PFSK-1 (cell line): ENCODE results near the gene OR5D18.

Experiments used
- FOXP2 ChIP-seq: optimal IDR thresholded peaks from 2 replicates; pipeline ENCODE3; 2011; ENCODE audit warnings: borderline replicate concordance, control low read depth, inconsistent platforms; ENCODE audit not compliant: insufficient read depth; ENCODE audit errors: extremely low read length, extremely low read depth
- POLR2AphosphoS5 ChIP-seq: IDR thresholded peaks from 2 replicates; pipeline ENCODE4 v1.6.1; 2012; ENCODE audit warnings: low read depth, mild to moderate bottlenecking, control low read depth, low read length, moderate library complexity
- SIN3A ChIP-seq: IDR thresholded peaks from 2 replicates; pipeline ENCODE4 v1.6.1; 2012; ENCODE audit warnings: mild to moderate bottlenecking, low read length, moderate library complexity, borderline replicate concordance; ENCODE audit not compliant: insufficient read depth
- TAF1 ChIP-seq: IDR thresholded peaks from 2 replicates; pipeline ENCODE4 v1.6.1; 2012; ENCODE audit warnings: low read length, control low read depth, borderline replicate concordance; ENCODE audit not compliant: insufficient read depth
- TF ChIP-seq, protein P1 (sequence below), 2 experiments: IDR thresholded peaks; 2 replicates each; pipeline versions ENCODE4 v1.6.1 to v1.8.0; 2011 to 2012; ENCODE audit warnings: low read depth in 2 of 2, low read length in 2 of 2, control low read depth in 1 of 2, inconsistent platforms in 1 of 2, mild to moderate bottlenecking in 1 of 2, moderate library complexity in 1 of 2; ENCODE audit not compliant: insufficient read depth in 1 of 2

The OR5D18 gene

GRCh38 chr11:55849037-55849436, 29.6 kb downstream of the OR5D18 start:
- TF ChIP-seq FOXP2 (no peak), SIN3A (no peak), TAF1 (no peak), POLR2AphosphoS5 (no peak)
- TF ChIP-seq, protein P1, sequence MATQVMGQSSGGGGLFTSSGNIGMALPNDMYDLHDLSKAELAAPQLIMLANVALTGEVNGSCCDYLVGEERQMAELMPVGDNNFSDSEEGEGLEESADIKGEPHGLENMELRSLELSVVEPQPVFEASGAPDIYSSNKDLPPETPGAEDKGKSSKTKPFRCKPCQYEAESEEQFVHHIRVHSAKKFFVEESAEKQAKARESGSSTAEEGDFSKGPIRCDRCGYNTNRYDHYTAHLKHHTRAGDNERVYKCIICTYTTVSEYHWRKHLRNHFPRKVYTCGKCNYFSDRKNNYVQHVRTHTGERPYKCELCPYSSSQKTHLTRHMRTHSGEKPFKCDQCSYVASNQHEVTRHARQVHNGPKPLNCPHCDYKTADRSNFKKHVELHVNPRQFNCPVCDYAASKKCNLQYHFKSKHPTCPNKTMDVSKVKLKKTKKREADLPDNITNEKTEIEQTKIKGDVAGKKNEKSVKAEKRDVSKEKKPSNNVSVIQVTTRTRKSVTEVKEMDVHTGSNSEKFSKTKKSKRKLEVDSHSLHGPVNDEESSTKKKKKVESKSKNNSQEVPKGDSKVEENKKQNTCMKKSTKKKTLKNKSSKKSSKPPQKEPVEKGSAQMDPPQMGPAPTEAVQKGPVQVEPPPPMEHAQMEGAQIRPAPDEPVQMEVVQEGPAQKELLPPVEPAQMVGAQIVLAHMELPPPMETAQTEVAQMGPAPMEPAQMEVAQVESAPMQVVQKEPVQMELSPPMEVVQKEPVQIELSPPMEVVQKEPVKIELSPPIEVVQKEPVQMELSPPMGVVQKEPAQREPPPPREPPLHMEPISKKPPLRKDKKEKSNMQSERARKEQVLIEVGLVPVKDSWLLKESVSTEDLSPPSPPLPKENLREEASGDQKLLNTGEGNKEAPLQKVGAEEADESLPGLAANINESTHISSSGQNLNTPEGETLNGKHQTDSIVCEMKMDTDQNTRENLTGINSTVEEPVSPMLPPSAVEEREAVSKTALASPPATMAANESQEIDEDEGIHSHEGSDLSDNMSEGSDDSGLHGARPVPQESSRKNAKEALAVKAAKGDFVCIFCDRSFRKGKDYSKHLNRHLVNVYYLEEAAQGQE (IDR thresholded peaks at IDR 0.05; ENCODE audit: insufficient read depth in 1 of 2, low read depth in 2 of 2, low read length in 2 of 2), result no peak

- TF ChIP-seq TAF1, result no peak
- no peak for TF ChIP-seq POLR2AphosphoS5
- no peak for TF ChIP-seq FOXP2
- TF ChIP-seq, protein P1 (IDR thresholded peaks at IDR 0.05; ENCODE audit: insufficient read depth in 1 of 2, low read depth in 2 of 2, low read length in 2 of 2), result no peak
- TF ChIP-seq SIN3A, result no peak
Measured at GRCh38 chr11:55852141-55852540, 32.7 kb downstream of the OR5D18 start.

DNA sequence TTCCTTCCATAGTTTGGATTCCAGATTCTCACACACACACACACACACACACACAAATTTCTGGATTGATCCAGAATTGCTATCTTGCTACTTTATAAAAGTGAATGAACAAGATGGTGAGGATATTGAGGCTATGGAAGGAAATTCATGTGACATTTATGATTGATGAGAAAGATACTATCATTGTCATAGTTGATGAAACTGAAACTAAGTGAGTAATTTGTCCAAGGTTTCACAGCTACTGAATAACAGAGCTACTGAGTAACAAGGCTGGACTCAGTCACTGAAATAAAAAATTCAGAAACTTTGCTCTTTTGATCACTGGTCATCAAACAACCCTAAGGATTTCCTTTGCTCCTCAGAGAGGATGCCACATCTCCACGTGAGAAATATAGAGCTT, 35.3 kb downstream of the OR5D18 start:
- TF ChIP-seq POLR2AphosphoS5, result no peak
- TF ChIP-seq FOXP2, result no peak
- TF ChIP-seq, protein P1 (IDR thresholded peaks at IDR 0.05; ENCODE audit: insufficient read depth in 1 of 2, low read depth in 2 of 2, low read length in 2 of 2), result no peak
- no peak for TF ChIP-seq SIN3A
- no peak for TF ChIP-seq TAF1
